ENCODE results near the gene GNAQ.

GNAQ gene

DNA sequence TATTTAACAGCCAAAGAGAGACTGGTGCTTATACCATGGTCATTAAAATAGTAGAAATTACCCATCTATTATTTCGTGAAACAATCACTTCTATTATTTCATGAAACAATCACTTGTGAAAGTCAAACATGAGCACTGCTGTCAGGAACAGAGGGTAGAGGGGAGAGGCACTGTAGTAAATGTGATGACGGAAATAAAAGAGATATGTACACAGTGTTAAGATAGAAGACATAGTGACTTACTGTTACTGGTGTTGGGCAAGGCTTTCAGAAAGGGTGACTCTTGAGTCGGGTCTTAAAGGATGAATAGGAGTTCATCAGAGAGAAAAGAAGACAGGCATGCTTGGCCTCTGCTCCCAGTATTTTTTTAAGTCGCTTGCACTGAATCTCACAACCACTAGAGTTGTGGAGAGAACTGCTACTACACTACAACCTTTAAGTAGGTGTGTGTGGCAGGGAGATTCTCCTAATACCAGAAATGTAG is 220.9 kb downstream of the GNAQ start:
- DNase-seq (ENCODE audit: low read depth), result no peak

DNA sequence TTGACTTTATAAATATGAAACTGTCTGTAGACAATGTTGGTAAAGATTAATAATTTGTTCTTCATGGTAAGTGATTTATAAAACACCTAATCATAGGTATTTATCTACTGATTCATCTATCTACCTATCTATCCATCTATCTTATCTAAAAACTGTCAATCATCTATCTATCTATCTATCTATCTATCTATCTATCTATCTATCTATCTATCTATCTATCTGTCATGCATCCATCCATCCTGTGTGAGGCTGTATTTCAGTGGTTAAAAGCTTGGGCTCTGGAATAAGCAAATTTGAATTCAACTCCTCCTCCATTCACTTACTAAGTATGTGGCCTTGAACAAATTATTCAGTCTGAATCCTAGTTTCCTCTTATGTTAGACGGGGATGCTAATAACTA is 221.6 kb downstream of the GNAQ start:
- no peak for DNase-seq (ENCODE audit: low read depth)

DNA sequence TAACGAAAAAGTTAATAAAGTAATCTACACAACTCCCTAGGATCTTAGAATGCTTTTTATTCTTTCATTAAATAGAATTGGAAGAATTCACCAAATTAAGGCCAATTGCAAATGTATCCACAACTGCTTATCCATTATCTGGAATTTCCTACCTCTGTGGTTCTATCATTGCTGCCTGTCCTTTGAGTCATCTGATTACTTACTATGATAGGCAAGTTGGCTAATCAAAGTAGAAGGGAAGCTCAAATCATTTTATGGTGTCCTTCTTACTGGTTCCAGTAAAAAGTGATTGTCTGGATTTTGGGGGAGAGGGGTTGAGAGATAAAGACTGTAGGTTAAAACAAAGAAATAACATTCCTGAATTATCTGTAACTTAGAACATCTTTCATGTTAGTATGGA is 222.1 kb downstream of the GNAQ start:
- no peak for DNase-seq (ENCODE audit: low read depth)

DNA sequence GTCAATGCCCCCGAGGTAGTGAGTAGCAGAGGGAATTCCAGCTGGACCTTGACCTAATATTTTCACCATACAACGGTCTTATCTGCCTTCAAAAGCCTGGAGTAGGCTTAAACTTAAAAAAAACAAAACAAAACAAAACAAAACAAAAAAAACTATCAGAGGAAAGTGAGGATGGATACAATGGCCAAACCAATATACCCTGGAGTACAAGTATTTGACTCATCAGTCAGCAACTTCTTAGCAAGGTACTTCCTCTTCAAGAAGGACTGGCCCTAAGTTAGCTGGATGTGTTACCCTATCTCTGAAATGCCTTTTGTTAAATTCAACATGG is 222.9 kb downstream of the GNAQ start:
- DNase-seq (ENCODE audit: low read depth), result no peak

DNA sequence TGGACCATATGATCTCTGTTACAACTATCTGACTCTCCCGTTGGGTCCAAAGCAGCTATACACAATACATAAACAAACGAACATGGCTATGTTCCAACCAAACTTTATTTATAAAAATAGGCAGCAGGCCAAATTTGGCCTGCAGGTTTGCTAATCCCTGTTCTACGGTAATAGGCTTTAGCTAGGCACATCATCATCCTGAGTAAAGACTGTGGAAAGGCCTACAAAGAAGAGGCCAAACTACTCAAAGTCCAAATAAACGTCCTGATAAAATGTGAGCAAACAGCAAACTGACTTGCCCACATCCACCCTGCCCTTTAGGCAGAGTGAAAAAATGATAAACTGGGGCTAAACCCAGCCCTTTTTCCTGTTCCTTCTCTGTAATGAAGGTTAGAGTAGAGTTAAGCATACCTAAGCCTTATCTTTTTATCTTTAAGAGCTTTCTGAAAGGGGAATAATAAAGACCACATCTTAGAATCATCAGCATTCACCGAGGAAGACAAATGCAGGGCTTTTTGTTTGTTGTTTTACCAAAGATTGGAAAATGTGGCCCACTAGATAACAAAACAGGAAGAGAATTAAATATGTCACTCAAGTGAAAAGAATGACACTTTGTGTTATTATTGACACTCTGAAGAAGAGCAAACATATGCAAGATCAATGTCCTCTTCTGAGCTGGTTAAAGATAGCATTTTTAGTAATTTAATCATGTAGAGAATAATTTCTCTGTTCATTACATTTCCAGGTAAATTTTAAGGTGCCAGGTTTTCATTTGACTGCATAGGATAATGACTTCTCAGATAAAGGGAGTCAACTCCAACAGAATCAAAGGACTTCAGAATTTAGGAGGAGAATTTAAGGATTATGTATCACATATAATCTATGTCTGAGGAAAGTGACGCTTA is 223.5 kb downstream of the GNAQ start:
- no peak for DNase-seq (ENCODE audit: low read depth)

DNA sequence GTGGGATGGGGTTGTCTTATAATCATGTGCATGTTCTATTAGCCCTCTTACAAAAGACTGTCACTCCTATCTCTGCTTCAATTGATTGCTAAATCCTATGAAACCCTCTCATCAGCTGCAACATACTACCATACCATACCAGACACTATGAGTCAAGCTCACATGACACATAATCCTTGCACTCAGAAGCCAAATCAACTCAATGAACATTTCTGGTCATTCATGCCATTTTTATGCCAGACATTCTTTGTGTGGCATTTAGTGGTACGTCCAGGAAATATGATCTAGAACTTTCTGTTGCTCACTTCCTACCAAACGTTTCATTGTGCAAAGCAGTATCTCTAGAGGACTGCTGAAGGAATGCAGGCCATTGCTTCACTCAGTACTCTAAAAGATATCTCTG is 224.3 kb downstream of the GNAQ start:
- DNase-seq (ENCODE audit: low read depth), result no peak

DNA sequence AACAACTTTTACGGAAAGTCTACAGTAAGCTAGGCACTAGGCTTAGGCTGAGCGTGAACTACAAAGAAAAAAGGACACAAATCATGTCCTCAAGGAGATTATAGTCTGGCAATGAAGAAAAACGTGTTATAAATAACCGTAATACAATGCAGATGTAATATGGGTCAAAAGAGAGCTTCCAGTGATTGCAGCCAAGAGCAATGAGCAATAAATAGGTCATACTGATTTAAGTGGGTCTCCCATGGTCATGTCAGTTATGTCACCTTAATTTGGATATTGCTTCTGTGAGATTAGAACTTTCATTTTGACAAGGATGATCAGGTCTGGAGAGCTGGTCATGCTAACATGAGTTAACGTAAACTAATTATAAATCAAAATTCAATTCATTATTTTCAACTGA is 224.9 kb downstream of the GNAQ start:
- no peak for DNase-seq (ENCODE audit: low read depth)

DNA sequence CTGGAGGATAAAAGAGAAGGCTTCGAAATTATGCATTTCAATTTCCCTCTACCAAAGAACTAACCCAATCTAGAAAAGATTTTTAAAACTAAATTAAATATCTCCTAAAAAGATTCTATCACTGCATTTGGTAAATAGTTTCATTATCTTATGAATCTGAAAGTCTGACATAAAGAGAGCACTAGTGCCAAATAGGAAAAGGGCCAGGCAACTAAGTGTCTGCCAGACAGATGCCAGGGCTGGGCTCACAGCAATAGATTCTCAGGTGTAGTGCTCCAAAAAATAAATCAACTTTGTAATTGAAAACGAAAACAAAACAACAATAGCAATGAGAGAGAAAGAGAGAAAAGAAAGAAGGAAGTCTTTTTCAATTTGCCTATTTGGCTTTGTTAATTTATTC is 225.8 kb downstream of the GNAQ start:
- no peak for DNase-seq (ENCODE audit: low read depth)

DNA sequence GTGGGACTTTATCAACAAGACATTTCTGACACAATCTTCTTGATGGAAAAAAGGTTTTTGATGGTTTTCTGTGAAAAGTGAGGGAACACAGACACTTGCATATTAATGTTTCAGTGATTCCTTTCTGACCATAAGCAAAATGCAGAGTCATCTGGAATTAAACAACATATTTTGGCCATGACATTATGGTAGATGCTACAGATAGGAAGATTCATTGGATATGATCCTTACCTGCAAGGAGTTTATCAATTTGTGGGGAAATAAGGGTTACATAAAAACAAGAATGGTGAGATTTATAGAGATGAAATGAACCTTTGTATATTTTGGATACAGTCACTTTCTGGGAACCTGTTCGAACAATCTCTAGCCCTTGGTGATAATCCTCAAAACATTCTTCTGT is 228.2 kb downstream of the GNAQ start:
- no peak for DNase-seq (ENCODE audit: low read depth)

DNA sequence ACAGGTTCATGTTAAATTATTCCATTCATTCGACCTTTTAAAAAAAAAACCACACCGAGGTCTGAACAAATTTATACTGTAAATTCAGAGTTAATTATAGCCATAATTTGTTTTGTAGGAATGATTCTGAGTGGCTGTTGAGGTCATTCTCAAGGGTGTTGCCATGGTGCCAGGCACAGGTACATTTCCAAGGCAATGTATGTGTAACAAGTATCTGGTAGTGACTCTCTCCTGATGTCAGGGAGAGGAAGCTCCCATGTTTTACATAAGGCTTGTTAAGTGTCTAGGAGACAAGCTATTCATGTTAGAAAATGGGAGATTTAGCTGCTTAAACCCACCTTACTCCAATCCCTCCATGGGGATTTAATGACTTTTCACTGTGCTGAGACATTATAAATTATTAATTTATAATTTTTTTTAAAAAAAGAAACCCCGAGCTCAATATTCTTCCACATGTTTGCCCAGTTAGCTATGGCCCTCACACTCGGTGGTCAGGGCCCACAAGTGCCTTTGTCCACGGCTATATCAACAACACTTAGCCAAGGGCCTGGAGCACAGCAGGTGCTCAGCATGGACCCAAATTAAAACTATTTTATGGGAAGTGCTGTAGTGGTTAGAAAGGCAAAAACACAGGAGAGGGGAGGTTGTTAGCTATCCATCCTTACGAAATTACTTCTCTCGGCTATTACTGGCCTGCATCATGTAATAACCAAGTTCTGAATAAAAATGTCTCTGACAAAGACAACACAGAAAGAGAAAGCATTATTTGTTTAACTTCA is 228.9 kb downstream of the GNAQ start:
- DNase-seq (ENCODE audit: low read depth), result no peak

DNA sequence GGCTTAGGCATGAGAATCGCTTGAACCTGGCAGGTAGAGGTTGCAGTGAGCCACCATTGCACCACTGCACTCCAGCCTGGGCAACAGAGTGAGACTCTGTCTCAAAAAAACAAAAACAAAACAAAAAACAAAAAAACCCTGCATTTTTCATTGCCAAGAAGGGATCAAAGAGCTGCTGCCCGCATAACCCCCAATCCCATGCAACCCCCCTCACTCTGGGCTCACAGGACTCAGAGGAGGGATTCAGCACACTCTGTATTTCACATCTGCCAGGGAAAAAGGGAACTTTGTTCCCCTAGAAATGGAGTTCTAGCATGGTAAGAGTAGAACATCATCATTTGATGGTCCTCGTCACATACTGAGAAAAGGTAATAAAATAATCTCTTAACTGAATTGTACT is 229.5 kb downstream of the GNAQ start:
- DNase-seq (ENCODE audit: low read depth), result no peak

DNA sequence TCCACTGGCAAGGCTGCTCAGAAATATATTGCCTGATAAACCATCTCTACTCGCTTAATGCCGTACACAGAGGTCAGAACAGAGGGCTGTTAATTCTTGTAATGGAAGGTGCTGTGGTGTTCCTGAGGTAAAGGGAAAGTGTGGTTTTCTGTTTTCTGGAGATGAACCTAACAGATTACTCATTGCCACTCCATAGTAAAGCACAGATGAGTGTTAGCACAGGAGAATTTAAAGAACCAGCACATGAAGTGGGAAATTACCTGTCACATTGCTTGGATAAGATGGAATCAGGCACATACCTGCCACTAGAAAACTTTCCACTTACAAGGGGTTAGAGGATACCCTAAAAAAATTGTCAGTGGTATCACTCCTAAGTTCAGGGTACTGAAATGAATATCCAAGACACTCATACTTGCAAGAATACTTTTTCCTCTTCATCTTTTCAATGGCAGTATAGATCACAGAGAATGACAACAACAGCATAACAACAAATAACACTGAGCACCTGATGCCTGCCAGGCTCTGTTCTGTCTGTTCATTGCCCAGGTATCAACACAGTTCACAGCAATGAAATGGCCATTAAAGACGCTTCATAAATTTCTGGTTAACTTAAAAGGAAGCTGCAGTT is 230.6 kb downstream of the GNAQ start:
- DNase-seq (ENCODE audit: low read depth), result no peak

DNA sequence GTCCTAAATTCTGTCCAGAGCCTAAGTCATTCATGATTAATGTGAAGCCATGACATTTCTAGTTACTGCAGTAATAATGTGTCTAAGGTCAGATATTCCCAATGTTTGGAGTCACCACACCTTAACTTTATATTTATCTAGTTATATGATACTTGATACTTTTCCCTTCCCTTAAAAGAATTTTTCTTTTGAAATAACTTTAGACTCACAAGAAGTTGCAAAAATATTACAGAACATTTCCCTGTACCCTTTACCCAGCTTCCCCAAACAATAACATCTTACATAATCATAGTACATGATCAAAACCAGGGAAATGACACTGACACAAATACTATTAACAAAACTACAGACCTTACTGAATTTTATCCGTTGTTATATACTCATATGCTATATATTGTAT is 233.5 kb downstream of the GNAQ start:
- DNase-seq (ENCODE audit: low read depth), result no peak

DNA sequence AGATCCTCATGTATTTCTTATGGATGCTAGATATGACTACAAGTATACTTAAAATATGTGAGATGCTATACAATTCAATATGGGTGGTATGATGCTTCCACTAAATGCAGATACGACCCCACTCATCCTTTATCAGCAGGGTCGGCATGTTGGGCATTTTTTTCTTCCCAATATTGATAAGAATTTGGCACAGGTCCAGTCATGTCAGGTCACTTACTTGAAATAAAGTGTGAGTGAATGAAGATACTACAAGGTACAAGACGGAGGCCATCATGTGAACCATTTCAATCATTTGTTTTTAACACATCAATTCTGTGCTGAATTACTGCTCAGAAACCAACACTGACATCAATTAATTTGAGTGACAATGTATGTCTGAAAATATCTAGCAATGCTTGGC is 236.6 kb downstream of the GNAQ start:
- no peak for DNase-seq (ENCODE audit: low read depth)

DNA sequence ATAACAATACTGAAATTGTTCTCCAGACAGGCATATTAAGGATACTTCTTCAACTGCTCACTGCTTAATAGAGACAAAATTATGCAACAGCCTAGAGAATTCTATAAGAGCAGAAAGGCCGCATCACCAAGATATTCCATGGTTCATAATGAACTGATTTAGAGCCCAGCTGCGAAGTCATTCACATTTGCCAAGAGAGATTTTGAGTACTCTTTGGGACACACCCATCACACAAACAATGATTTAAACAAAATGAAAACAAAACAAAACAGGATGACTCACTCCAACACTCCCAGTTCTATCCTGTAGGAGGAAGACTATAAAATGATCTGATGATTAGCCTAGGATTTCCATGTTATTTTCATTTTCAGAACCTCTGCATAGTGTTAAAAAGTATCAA is 237.8 kb downstream of the GNAQ start:
- DNase-seq (ENCODE audit: low read depth), result no peak

DNA sequence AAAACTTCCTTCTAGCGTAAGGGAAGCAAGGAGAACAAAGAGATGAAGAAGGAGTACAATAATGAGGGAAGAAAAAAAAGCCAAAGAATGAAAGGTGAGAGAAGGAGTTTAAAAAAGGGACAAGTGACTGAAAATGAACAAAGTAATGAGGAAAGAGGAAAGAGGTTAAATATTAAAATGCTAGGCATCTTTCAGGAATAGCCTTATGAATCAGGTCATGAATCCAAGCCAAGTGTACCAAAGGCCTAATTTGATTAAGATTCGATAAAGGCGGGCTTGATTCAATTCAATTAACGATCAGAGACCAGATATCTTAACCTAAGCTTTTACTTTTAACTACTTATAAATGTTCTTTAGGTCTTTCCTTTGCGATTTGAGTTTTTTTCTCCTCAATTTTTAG is 241.7 kb downstream of the GNAQ start:
- no peak for DNase-seq (ENCODE audit: low read depth)

DNA sequence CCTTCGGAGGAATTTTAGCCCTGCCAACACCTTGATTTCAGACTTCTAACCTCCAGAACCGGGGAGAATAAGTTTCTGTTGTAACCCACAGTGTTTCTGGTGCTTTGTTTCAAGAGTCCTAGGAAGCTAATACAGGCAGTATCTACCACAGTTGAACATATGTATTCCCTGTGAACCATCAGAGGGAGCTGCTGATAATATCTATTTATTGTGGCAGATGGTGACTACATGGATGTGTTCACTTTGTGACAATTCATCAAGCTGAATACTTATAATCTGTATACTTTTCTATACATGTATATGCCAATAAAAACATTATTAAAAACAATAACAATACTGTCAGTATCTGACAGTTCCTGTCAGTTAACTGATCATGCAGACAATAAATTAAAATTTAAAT is 246.3 kb downstream of the GNAQ start:
- DNase-seq (ENCODE audit: low read depth), result no peak

DNA sequence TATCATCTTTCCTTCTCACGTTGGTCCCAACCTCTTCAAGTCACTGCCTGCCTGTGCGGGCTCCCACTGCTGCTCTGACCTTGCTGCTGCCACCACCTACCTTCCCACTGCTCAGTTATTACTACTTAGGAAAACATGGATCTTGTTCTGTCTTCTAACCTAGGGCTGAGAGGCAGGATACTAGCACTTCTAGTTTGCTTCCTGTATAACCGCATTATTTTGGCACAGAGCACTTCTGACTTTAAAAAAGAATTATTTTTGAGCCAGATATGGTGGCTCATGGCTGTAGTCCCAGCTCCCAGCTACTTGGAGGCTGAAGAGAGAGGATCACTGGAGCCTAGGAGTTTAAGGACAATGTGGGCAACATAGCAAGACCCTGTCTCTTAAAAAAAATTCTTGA is 248.1 kb downstream of the GNAQ start:
- no peak for DNase-seq (ENCODE audit: low read depth)

DNA sequence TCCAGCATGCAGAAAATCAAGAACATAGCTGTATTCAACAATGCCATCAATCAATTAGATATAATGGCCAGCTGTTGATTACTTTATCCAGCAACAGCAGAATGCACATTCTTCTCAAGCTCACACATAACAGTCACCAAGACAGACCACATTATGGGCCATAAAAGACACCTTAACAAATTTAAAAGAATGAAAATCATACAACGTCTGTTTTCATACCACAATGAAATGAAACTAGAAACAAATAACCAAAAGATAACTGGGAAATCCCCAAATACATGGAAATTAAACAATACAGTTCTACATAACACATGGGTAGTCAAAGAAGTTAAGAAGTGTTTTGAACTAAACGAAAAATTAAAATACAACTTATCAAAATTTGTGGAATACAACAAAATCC is 252.6 kb downstream of the GNAQ start:
- no peak for DNase-seq (ENCODE audit: low read depth)

DNA sequence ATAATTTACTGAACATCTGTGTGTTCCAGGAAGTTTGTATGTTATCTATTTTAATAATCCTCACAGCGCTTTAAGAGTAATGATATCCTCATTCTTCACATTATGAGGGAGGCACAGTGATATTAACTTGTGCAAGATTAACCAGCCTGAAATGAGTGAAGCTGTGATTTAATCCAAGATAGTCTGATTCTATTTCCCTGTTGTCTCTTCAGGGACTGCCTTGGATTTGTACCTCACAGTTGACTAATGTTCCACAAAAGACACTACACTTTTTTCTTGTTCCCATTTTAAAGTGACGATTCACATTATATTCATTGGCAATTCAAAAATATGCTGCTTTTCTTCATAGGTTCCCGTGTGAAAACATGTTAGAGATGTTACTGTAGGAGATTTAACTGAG is 258.2 kb downstream of the GNAQ start:
- DNase-seq (ENCODE audit: low read depth), result no peak

DNA sequence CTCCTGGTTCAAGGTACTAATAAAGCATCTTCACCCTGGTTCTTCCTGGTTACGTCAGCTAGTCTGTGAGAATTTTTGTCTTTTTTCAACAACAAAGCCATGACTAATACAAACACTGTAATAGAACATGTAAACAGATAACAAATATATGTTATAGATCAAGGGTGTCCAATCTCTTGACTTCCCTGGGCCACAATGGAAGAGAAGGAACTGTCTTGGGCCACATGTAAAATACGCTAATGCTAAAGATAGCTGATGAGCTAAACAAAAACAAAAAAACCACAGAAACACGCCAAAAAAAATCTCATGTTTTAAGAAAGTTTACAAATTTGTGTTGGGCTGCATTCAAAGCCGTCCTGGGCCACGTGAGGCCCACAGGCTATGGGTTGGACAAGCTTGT is 259.0 kb downstream of the GNAQ start:
- no peak for DNase-seq (ENCODE audit: low read depth)

DNA sequence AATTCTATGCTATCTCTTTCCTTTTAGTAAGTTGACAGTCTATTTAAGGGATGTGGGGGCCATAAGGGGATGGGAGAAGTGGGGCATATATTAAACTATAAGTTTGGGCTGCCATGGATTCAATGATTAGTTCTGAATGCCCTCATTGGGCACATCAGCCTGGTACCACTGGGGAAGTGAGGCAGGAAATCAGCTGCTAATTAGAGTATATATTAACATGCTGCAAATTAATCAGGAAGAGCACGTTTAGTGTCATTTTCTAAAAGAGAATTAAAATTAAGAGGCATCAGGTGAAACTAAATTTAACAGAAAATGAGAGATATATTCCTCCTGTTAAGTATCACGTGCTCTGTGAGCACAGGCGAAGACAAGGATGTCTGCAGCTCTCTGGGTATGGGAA is 260.4 kb downstream of the GNAQ start:
- DNase-seq (ENCODE audit: low read depth), result no peak

DNA sequence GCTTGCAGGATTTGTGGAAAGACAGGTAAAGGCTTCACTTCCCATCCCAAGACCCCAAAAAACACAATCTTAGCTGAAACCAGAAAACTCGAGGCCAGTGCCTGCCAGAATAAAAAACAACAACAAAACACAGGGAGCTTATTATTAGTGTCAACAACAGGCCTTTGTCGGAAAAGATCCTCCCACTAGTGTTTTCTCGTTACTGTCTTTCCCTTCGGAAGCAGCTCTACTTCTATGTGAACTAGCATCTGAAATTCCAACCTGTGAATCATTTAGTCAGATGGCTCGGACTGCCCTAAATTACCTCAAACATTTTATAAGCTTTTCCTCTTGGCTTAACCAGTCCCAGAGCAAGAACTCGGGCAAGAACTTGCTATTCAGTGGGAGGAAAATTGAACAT is 261.3 kb downstream of the GNAQ start:
- DNase-seq (ENCODE audit: low read depth), result no peak
